ENCODE measurements around the gene SELENON. TPM values are rescaled to one million over a fixed set of nuclear protein-coding genes. Genes with fewer than 3 reads are reported as not detected.
A peak's percentile ranks its signal among the peaks of the same experiment; 100 is the strongest.

Gene SELENON
- total and polyA plus RNA-seq, 4 donors: 4.3 to 16.1 (median 9.0) TPM

- no peak for TF ChIP-seq ZBTB33 (IDR thresholded peaks at IDR 0.05)
- TF ChIP-seq FOXA2 (IDR thresholded peaks at IDR 0.05): no peak
These were observed 3.8 kb upstream of the SELENON start (continued) for GRCh38 chr1:25795946-25796810.

- 4% methylated on average over 19 of the region's 19 CpGs for WGBS
These were observed 3.1 kb upstream of the SELENON start for GRCh38 chr1:25796811-25797458.

GRCh38 chr1:25797939-25798338 lies 2.1 kb upstream of the SELENON start:
- Histone ChIP-seq H3K4me3 (ENCODE audit: low read depth in 1 of 3, low read length in 3 of 3) (no peak overlapping the region), H3K27me3 (ENCODE audit: control insufficient read depth in 4 of 4, insufficient read depth in 4 of 4, low read length in 3 of 4) (no peaks in the 10 kb centered on the region), H3K9ac (ENCODE audit: low read depth in 1 of 2, low read length in 2 of 2) (no peak overlapping the region), H3K36me3 (ENCODE audit: control insufficient read depth in 4 of 4, insufficient read depth in 3 of 4, low read depth in 1 of 4, low read length in 3 of 4) (no peaks in the 10 kb centered on the region), H3K4me1 (ENCODE audit: control insufficient read depth in 4 of 4, insufficient read depth in 4 of 4, low read length in 3 of 4) (peaks cover 0 to 26% (median 11%) of the 10 kb centered on the region in 4 donors), H3K9me3 (ENCODE audit: control insufficient read depth in 4 of 4, low read length in 3 of 4) (no peaks in the 10 kb centered on the region), H3K27ac (ENCODE audit: low read depth in 1 of 2, low read length in 2 of 2) (no peak overlapping the region)
- TF ChIP-seq SP1 (IDR thresholded peaks at IDR 0.05) (no peak), JUND (IDR thresholded peaks at IDR 0.05) (no peak), CTCF (IDR thresholded peaks at IDR 0.05; ENCODE audit: low read depth, low read length, missing input control) (peak; percentile 30), GABPA (IDR thresholded peaks at IDR 0.05 in 1 of 2, conservative IDR thresholded peaks at IDR 0.05 in 1 of 2) (no peak), EGR1 (IDR thresholded peaks at IDR 0.05; ENCODE audit: low read depth in 2 of 2) (no peak), RAD21 (IDR thresholded peaks at IDR 0.05) (peak in 1 of 2 donors; percentile 71), FOXA2 (IDR thresholded peaks at IDR 0.05) (no peak), HNF4G (IDR thresholded peaks at IDR 0.05) (no peak), TAF1 (conservative IDR thresholded peaks at IDR 0.05) (no peak), HNF4A (conservative IDR thresholded peaks at IDR 0.05) (no peak), RXRA (IDR thresholded peaks at IDR 0.05) (no peak), REST (IDR thresholded peaks at IDR 0.05) (no peak), YY1 (IDR thresholded peaks at IDR 0.05) (no peak)
- 70% methylated on average over 8 of the region's 8 CpGs for WGBS
- DNase-seq (ENCODE audit: low spot score): no peak

More at GRCh38 chr1:25796811-25797458, 3.1 kb upstream of the SELENON start:
- Histone ChIP-seq H3K36me3 (ENCODE audit: control insufficient read depth in 4 of 4, insufficient read depth in 3 of 4, low read depth in 1 of 4, low read length in 3 of 4) (no peaks in the 10 kb centered on the region), H3K4me3 (ENCODE audit: low read depth in 1 of 3, low read length in 3 of 3) (no peak overlapping the region), H3K9me3 (ENCODE audit: control insufficient read depth in 4 of 4, low read length in 3 of 4) (no peaks in the 10 kb centered on the region), H3K9ac (ENCODE audit: low read depth in 1 of 2, low read length in 2 of 2) (no peak overlapping the region), H3K27ac (ENCODE audit: low read depth in 1 of 2, low read length in 2 of 2) (peak overlapping the region in 1 of 2 donors; percentile 27), H3K27me3 (ENCODE audit: control insufficient read depth in 4 of 4, insufficient read depth in 4 of 4, low read length in 3 of 4) (no peaks in the 10 kb centered on the region), H3K4me1 (ENCODE audit: control insufficient read depth in 4 of 4, insufficient read depth in 4 of 4, low read length in 3 of 4) (peaks cover 0 to 22% (median 10%) of the 10 kb centered on the region in 4 donors)
- TF ChIP-seq EGR1 (IDR thresholded peaks at IDR 0.05; ENCODE audit: low read depth in 2 of 2) (no peak), HNF4A (conservative IDR thresholded peaks at IDR 0.05) (peak in 1 of 2 donors; percentile 9), CTCF (IDR thresholded peaks at IDR 0.05; ENCODE audit: low read depth, low read length, missing input control) (peak; percentile 83), RAD21 (IDR thresholded peaks at IDR 0.05) (peak; percentile 95 to 96), YY1 (IDR thresholded peaks at IDR 0.05) (no peak), TAF1 (conservative IDR thresholded peaks at IDR 0.05) (no peak)
- peak; percentile 84 for DNase-seq (ENCODE audit: low spot score)

All from liver (tissue), 9 donors.